Measurements from ENCODE around the gene SORCS2. TPM values are rescaled to one million over a fixed set of nuclear protein-coding genes. Genes with fewer than 3 reads are reported as not detected.

Gene SORCS2
- total RNA-seq, 1 experiment from 2014 or later, result 0.15 TPM

DNA sequence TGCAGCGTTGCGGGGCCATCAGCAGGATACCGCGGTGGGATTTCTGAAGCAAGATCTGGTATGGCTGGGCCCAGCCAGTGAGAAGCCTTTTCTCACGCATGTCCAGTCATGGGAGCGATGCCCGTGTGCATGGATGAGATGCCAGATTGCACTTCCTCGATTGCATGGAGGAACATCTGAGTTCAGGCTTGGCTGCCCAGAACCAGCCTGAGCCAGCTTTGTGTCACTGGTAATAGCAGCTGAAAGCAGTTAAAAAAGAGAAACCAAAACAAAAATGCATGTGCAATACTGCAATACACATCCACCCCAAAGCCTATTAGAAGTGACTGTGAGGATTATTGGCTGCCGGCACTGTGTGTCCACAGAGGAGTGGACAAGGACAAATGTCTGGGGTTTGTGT is 183.1 kb downstream of the SORCS2 start:
- Histone ChIP-seq H3K27ac (ENCODE audit: low read length) (no peak overlapping the region), H3K4me1 (ENCODE audit: control insufficient read depth, insufficient read depth, low read length) (no peaks in the 10 kb centered on the region), H3K27me3 (ENCODE audit: control insufficient read depth, insufficient read depth, low read length) (no peaks in the 10 kb centered on the region), H3K9me3 (ENCODE audit: control insufficient read depth, insufficient read depth, low read depth, low read length) (no peaks in the 10 kb centered on the region), H3K4me3 (ENCODE audit: low read depth in 2 of 2, low read length in 2 of 2) (no peak overlapping the region), H3K36me3 (ENCODE audit: control insufficient read depth, insufficient read depth, low read length) (no peaks in the 10 kb centered on the region)
- no peak for TF ChIP-seq SIN3A (IDR thresholded peaks at IDR 0.05; ENCODE audit: borderline replicate concordance, insufficient read depth, low read depth, low read length)
- TF ChIP-seq, protein P1, sequence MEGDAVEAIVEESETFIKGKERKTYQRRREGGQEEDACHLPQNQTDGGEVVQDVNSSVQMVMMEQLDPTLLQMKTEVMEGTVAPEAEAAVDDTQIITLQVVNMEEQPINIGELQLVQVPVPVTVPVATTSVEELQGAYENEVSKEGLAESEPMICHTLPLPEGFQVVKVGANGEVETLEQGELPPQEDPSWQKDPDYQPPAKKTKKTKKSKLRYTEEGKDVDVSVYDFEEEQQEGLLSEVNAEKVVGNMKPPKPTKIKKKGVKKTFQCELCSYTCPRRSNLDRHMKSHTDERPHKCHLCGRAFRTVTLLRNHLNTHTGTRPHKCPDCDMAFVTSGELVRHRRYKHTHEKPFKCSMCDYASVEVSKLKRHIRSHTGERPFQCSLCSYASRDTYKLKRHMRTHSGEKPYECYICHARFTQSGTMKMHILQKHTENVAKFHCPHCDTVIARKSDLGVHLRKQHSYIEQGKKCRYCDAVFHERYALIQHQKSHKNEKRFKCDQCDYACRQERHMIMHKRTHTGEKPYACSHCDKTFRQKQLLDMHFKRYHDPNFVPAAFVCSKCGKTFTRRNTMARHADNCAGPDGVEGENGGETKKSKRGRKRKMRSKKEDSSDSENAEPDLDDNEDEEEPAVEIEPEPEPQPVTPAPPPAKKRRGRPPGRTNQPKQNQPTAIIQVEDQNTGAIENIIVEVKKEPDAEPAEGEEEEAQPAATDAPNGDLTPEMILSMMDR (IDR thresholded peaks at IDR 0.05), result no peak
- TF ChIP-seq TCF7L2 (IDR thresholded peaks at IDR 0.05; ENCODE audit: low read depth, low read length), result no peak
- TF ChIP-seq POLR2AphosphoS5 (IDR thresholded peaks at IDR 0.05; ENCODE audit: low read depth, low read length), result no peak
- TF ChIP-seq, protein P2, sequence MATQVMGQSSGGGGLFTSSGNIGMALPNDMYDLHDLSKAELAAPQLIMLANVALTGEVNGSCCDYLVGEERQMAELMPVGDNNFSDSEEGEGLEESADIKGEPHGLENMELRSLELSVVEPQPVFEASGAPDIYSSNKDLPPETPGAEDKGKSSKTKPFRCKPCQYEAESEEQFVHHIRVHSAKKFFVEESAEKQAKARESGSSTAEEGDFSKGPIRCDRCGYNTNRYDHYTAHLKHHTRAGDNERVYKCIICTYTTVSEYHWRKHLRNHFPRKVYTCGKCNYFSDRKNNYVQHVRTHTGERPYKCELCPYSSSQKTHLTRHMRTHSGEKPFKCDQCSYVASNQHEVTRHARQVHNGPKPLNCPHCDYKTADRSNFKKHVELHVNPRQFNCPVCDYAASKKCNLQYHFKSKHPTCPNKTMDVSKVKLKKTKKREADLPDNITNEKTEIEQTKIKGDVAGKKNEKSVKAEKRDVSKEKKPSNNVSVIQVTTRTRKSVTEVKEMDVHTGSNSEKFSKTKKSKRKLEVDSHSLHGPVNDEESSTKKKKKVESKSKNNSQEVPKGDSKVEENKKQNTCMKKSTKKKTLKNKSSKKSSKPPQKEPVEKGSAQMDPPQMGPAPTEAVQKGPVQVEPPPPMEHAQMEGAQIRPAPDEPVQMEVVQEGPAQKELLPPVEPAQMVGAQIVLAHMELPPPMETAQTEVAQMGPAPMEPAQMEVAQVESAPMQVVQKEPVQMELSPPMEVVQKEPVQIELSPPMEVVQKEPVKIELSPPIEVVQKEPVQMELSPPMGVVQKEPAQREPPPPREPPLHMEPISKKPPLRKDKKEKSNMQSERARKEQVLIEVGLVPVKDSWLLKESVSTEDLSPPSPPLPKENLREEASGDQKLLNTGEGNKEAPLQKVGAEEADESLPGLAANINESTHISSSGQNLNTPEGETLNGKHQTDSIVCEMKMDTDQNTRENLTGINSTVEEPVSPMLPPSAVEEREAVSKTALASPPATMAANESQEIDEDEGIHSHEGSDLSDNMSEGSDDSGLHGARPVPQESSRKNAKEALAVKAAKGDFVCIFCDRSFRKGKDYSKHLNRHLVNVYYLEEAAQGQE (IDR thresholded peaks at IDR 0.05; ENCODE audit: insufficient read depth in 1 of 2, low read depth in 2 of 2, low read length in 1 of 2), result no peak
- in situ Hi-C loops (cut with HindIII; ENCODE audit: low pct_unique_long_range_greater_than_20kb, low sequenced_read_pairs) (no loop called here), intact Hi-C loops (cut with micrococcal nuclease; ENCODE audit: unreplicated experiment) (no loop called here)
- no TSS peak for BruUV-seq (replicated peaks)
- ATAC-seq (no peak), DNase-seq (ENCODE audit: low read depth, low spot score) (no peak)
- ChIA-PET POLR2A (no interaction called here), CTCF (no interaction called here)

DNA sequence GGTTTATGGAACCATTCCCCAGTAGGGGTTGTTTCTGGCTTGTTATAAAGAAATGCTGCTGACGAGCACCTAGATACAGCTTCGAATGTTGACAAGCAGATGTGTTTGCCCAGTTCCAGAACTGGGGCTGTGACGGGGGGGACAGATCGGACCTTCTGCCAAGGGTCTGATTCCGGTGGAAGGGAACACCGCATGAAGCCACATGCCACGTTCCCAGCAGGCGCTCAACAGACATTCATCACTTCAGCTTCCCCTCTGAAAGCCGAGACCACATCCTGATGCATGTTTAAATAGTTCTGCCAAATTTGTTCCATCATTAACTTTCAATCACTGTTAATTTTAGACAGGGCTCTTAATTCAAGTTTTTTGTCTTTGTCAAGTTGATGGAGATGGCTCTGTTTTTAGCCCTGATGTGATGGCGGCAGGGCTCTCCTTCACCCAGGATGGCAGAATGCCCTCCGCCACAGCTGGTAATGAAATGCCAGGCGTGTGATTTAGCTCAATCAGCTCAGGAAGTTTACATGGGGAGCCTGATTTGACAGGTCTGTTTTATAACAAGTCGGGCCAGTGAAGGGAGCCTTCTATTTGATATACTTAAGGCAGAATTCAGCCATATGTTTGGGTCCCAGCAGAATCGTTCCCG is 185.0 kb downstream of the SORCS2 start:
- no peaks in the 10 kb centered on the region for H3K4me1 ChIP-seq (ENCODE audit: control insufficient read depth, insufficient read depth, low read length)
- ATAC-seq (no peak), DNase-seq (ENCODE audit: low read depth, low spot score) (no peak)
- no peak overlapping the region for H3K4me3 ChIP-seq (ENCODE audit: low read depth in 2 of 2, low read length in 2 of 2)
- no peaks in the 10 kb centered on the region for H3K36me3 ChIP-seq (ENCODE audit: control insufficient read depth, insufficient read depth, low read length)
- no peak overlapping the region for H3K27ac ChIP-seq (ENCODE audit: low read length)
- ChIA-PET CTCF (no interaction called here), POLR2A (interaction anchor here (0.6 kb wide), 1 partner anchor 17 kb away, joined by 3 read pairs; no protein-coding TSS in a partner anchor)
- H3K27me3 ChIP-seq (ENCODE audit: control insufficient read depth, insufficient read depth, low read length), result no peaks in the 10 kb centered on the region
- TF ChIP-seq, protein P1 (IDR thresholded peaks at IDR 0.05), result no peak
- no peak for TF ChIP-seq POLR2AphosphoS5 (IDR thresholded peaks at IDR 0.05; ENCODE audit: low read depth, low read length)
- TF ChIP-seq SIN3A (IDR thresholded peaks at IDR 0.05; ENCODE audit: borderline replicate concordance, insufficient read depth, low read depth, low read length), result no peak
- no peak for TF ChIP-seq TCF7L2 (IDR thresholded peaks at IDR 0.05; ENCODE audit: low read depth, low read length)
- TF ChIP-seq, protein P2 (IDR thresholded peaks at IDR 0.05; ENCODE audit: insufficient read depth in 1 of 2, low read depth in 2 of 2, low read length in 1 of 2), result no peak
- in situ Hi-C loops (cut with HindIII; ENCODE audit: low pct_unique_long_range_greater_than_20kb, low sequenced_read_pairs) (no loop called here), intact Hi-C loops (cut with micrococcal nuclease; ENCODE audit: unreplicated experiment) (no loop called here)
- no TSS peak for BruUV-seq (replicated peaks)
- H3K9me3 ChIP-seq (ENCODE audit: control insufficient read depth, insufficient read depth, low read depth, low read length), result no peaks in the 10 kb centered on the region

All from Panc1 (cell line).